ENCODE results near the gene MLX.

Gene MLX

DNA sequence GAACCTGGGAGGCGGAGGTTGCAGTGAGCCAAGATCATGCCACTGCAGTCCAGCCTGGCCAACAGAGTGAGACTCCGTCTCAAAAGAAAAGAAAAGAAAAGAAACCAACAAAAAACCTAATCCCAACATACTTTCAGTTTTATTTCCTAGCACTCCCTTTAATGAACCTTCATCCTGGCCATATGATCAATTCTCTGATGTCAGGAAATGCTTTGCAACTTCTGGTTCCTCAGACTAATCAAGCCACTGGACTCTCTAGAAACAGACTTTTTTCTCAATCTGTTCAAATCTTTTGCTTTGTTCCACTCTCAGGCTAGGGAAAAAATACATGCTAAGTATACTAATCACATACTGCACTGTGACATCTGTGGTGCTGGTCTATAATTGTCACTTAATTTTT lies 24.0 kb downstream of the MLX start:
- Mint-ChIP-seq H3K27me3 (ENCODE audit: low read depth) (no peaks in the 10 kb centered on the region), H3K9me3 (no peaks in the 10 kb centered on the region), H3K4me1 (no peaks in the 10 kb centered on the region), H3K27ac (no peak overlapping the region), H3K4me3 (no peak overlapping the region), H3K36me3 (ENCODE audit: low read depth) (peaks cover 43% of the 10 kb centered on the region)
- TF ChIP-seq, protein P1, sequence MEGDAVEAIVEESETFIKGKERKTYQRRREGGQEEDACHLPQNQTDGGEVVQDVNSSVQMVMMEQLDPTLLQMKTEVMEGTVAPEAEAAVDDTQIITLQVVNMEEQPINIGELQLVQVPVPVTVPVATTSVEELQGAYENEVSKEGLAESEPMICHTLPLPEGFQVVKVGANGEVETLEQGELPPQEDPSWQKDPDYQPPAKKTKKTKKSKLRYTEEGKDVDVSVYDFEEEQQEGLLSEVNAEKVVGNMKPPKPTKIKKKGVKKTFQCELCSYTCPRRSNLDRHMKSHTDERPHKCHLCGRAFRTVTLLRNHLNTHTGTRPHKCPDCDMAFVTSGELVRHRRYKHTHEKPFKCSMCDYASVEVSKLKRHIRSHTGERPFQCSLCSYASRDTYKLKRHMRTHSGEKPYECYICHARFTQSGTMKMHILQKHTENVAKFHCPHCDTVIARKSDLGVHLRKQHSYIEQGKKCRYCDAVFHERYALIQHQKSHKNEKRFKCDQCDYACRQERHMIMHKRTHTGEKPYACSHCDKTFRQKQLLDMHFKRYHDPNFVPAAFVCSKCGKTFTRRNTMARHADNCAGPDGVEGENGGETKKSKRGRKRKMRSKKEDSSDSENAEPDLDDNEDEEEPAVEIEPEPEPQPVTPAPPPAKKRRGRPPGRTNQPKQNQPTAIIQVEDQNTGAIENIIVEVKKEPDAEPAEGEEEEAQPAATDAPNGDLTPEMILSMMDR (IDR thresholded peaks at IDR 0.05; ENCODE audit: unreplicated experiment in 3 of 3) = no peak

DNA sequence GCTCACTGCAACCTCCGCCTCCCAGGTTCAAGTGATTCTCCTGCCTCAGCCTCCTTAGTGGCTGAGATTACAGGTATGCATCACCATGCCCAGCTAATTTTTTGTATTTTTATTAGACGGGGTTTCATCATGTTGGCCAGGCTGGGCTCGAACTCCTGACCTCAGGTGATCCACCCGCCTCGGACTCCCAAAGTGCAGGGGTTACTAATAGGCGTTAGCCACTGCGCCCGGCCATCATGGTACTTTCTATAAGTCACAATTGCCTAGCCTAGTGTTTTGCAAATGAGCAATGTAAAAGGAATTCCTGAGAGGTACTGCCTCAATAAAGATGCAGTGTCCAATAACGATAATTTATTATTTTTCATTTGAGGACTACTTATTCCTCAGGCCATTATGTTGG lies 24.5 kb downstream of the MLX start:
- H3K27ac Mint-ChIP-seq = no peak overlapping the region
- no peaks in the 10 kb centered on the region for H3K27me3 Mint-ChIP-seq (ENCODE audit: low read depth)
- no peaks in the 10 kb centered on the region for H3K9me3 Mint-ChIP-seq
- peaks cover 43% of the 10 kb centered on the region for H3K36me3 Mint-ChIP-seq (ENCODE audit: low read depth)
- TF ChIP-seq, protein P1 (IDR thresholded peaks at IDR 0.05; ENCODE audit: unreplicated experiment in 3 of 3) = no peak
- no peaks in the 10 kb centered on the region for H3K4me1 Mint-ChIP-seq
- no peak overlapping the region for H3K4me3 Mint-ChIP-seq

DNA sequence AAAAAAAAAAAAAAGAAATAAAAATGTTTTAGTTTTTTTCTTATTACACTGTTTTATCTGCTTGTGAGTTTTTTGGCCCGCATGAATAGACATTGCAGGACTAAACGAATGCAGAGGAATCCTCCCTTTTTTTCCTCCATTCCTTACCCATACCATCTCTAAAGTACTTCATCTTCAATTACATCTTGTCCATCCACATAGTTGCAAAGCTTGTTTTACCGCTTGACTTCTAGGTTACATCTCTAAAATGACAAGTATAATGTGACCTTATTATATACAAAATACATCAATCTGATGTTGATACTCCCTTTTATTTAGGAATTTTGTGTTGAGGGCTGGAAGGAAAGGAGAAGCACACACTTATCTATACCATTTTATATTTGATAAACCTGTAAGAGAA lies 29.5 kb downstream of the MLX start:
- Mint-ChIP-seq H3K27ac (no peak overlapping the region), H3K27me3 (ENCODE audit: low read depth) (no peaks in the 10 kb centered on the region), H3K4me1 (no peaks in the 10 kb centered on the region), H3K4me3 (no peak overlapping the region), H3K9me3 (no peaks in the 10 kb centered on the region), H3K36me3 (ENCODE audit: low read depth) (peaks cover 13% of the 10 kb centered on the region)
- TF ChIP-seq, protein P1 (IDR thresholded peaks at IDR 0.05; ENCODE audit: unreplicated experiment in 3 of 3) = no peak

DNA sequence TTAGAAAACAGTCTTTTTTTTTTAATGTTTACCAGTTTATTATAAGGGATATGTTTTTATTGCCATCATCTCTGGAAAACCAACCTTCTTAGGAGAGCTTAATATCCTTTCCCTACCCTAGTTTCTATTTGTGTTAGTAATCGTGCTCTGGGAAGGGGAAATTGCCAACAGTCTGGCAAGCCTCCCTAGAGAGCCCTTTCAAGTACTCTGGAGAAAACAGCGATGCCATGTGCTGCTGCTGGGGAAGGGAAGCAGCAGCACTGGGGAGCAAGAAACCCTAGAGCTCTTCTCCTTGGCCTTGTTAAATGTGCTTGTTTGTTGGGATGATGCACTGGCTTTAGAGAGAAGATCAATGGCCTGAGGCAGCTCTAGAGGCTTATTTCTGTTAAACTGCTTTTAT lies 32.0 kb downstream of the MLX start:
- no peaks in the 10 kb centered on the region for H3K9me3 Mint-ChIP-seq
- H3K27me3 Mint-ChIP-seq (ENCODE audit: low read depth) = no peaks in the 10 kb centered on the region
- H3K27ac Mint-ChIP-seq = no peak overlapping the region
- TF ChIP-seq, protein P1 (IDR thresholded peaks at IDR 0.05; ENCODE audit: unreplicated experiment in 3 of 3) = no peak
- peaks cover 10% of the 10 kb centered on the region for H3K36me3 Mint-ChIP-seq (ENCODE audit: low read depth)
- peaks cover 5% of the 10 kb centered on the region for H3K4me1 Mint-ChIP-seq
- no peak overlapping the region for H3K4me3 Mint-ChIP-seq

DNA sequence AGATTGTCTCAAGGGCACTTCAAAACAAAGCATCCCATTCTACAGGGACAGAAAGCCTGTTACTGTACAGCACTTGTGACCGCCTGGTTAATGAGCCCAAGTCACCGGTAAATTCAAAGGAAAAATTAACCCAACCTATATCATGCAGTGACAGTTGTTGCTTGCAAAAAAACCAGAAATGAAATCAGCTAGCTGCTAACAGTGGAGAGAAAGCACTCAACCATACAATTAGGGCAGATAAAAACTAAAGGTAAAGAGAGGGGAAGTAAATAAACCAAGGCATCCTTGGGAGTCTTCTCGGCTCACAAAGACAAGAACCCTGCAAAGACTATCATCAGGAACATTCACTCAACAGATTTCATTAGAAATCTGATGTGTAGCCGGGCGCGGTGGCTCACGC lies 36.4 kb downstream of the MLX start:
- H3K4me1 Mint-ChIP-seq = peaks cover 20% of the 10 kb centered on the region
- peaks cover 17% of the 10 kb centered on the region for H3K36me3 Mint-ChIP-seq (ENCODE audit: low read depth)
- TF ChIP-seq, protein P1 (IDR thresholded peaks at IDR 0.05; ENCODE audit: unreplicated experiment in 3 of 3) = no peak
- no peaks in the 10 kb centered on the region for H3K9me3 Mint-ChIP-seq
- H3K27ac Mint-ChIP-seq = no peak overlapping the region
- no peaks in the 10 kb centered on the region for H3K27me3 Mint-ChIP-seq (ENCODE audit: low read depth)
- peak overlapping the region in 1 of 3 experiments; percentile 28 for H3K4me3 Mint-ChIP-seq

DNA sequence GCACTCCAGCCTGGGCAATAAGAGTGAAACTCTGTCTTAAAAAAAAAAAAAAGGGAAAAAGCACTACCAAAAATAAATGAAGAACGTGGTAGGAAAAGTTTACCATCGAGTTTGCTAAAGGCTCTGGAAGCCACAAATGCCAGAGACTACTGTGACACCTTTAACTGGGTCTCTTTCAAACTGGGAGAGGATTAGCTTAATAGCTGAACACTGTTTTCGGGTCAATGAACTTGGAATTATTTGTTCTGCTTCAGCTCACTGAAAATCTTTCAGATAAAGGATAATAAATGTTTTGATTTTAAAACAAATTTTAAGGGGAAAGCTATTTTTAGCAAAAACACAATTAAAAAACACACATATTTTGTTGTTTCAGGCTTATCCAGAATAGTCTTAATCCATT lies 40.9 kb downstream of the MLX start:
- TF ChIP-seq, protein P1 (IDR thresholded peaks at IDR 0.05; ENCODE audit: unreplicated experiment in 3 of 3) = no peak
- Mint-ChIP-seq H3K36me3 (ENCODE audit: low read depth) (peaks cover 24% of the 10 kb centered on the region), H3K4me1 (peaks cover 24% of the 10 kb centered on the region), H3K27me3 (ENCODE audit: low read depth) (no peaks in the 10 kb centered on the region), H3K27ac (peak overlapping the region; percentile 74 to 99 (median 88)), H3K9me3 (no peaks in the 10 kb centered on the region), H3K4me3 (peak overlapping the region; percentile 99 to 100 (median 100))

All from nephron (organoid).